Measurements from ENCODE around the gene MEGF11.

Gene MEGF11

GRCh38 chr15:66112388-66112787, 141.2 kb downstream of the MEGF11 start:
- Histone ChIP-seq H3K36me3 (ENCODE audit: insufficient read depth, low read length) (no peaks in the 10 kb centered on the region), H2AFZ (ENCODE audit: low read depth, low read length) (no peak overlapping the region), H3K27me3 (ENCODE audit: insufficient read depth, low read length) (peaks cover 19% of the 10 kb centered on the region), H3K4me3 (ENCODE audit: low read length) (no peak overlapping the region), H3K4me1 (ENCODE audit: insufficient read depth, low read length) (no peaks in the 10 kb centered on the region), H3K9me3 (ENCODE audit: low read length) (no peaks in the 10 kb centered on the region)

GRCh38 chr15:66111363-66111762, 142.2 kb downstream of the MEGF11 start:
- Histone ChIP-seq H3K27me3 (ENCODE audit: insufficient read depth, low read length) (peaks cover 22% of the 10 kb centered on the region), H3K4me1 (ENCODE audit: insufficient read depth, low read length) (no peaks in the 10 kb centered on the region), H3K36me3 (ENCODE audit: insufficient read depth, low read length) (no peaks in the 10 kb centered on the region), H3K9me3 (ENCODE audit: low read length) (no peaks in the 10 kb centered on the region), H2AFZ (ENCODE audit: low read depth, low read length) (no peak overlapping the region), H3K4me3 (ENCODE audit: low read length) (no peak overlapping the region)

GRCh38 chr15:66110864-66111263, 142.7 kb downstream of the MEGF11 start:
- Histone ChIP-seq H3K9me3 (ENCODE audit: low read length) (no peaks in the 10 kb centered on the region), H3K4me3 (ENCODE audit: low read length) (no peak overlapping the region), H3K27me3 (ENCODE audit: insufficient read depth, low read length) (peaks cover 27% of the 10 kb centered on the region), H3K4me1 (ENCODE audit: insufficient read depth, low read length) (no peaks in the 10 kb centered on the region), H2AFZ (ENCODE audit: low read depth, low read length) (no peak overlapping the region), H3K36me3 (ENCODE audit: insufficient read depth, low read length) (no peaks in the 10 kb centered on the region)

- H3K27me3 ChIP-seq (ENCODE audit: insufficient read depth, low read length), result peaks cover 29% of the 10 kb centered on the region
- no peaks in the 10 kb centered on the region for H3K4me1 ChIP-seq (ENCODE audit: insufficient read depth, low read length)
- no peak overlapping the region for H2AFZ ChIP-seq (ENCODE audit: low read depth, low read length)
- H3K36me3 ChIP-seq (ENCODE audit: insufficient read depth, low read length), result no peaks in the 10 kb centered on the region
- no peaks in the 10 kb centered on the region for H3K9me3 ChIP-seq (ENCODE audit: low read length)
- H3K4me3 ChIP-seq (ENCODE audit: low read length), result no peak overlapping the region
These were observed 143.7 kb downstream of the MEGF11 start for GRCh38 chr15:66109826-66110225.

GRCh38 chr15:66108483-66109265, 144.9 kb downstream of the MEGF11 start:
- Histone ChIP-seq H3K4me3 (ENCODE audit: low read length) (no peak overlapping the region), H3K27me3 (ENCODE audit: insufficient read depth, low read length) (peaks cover 32% of the 10 kb centered on the region), H3K9me3 (ENCODE audit: low read length) (no peaks in the 10 kb centered on the region), H2AFZ (ENCODE audit: low read depth, low read length) (no peak overlapping the region), H3K36me3 (ENCODE audit: insufficient read depth, low read length) (no peaks in the 10 kb centered on the region), H3K4me1 (ENCODE audit: insufficient read depth, low read length) (no peaks in the 10 kb centered on the region)

- Histone ChIP-seq H3K9me3 (ENCODE audit: low read length) (no peaks in the 10 kb centered on the region), H2AFZ (ENCODE audit: low read depth, low read length) (no peak overlapping the region), H3K36me3 (ENCODE audit: insufficient read depth, low read length) (no peaks in the 10 kb centered on the region), H3K27me3 (ENCODE audit: insufficient read depth, low read length) (peaks cover 27% of the 10 kb centered on the region), H3K4me1 (ENCODE audit: insufficient read depth, low read length) (no peaks in the 10 kb centered on the region), H3K4me3 (ENCODE audit: low read length) (no peak overlapping the region)
These were observed 146.5 kb downstream of the MEGF11 start for GRCh38 chr15:66107070-66107469.

- Histone ChIP-seq H3K9me3 (ENCODE audit: low read length) (no peaks in the 10 kb centered on the region), H3K27me3 (ENCODE audit: insufficient read depth, low read length) (peaks cover 18% of the 10 kb centered on the region), H2AFZ (ENCODE audit: low read depth, low read length) (no peak overlapping the region), H3K36me3 (ENCODE audit: insufficient read depth, low read length) (no peaks in the 10 kb centered on the region), H3K4me3 (ENCODE audit: low read length) (no peak overlapping the region), H3K4me1 (ENCODE audit: insufficient read depth, low read length) (no peaks in the 10 kb centered on the region)
These were observed 148.0 kb downstream of the MEGF11 start for GRCh38 chr15:66105286-66106265.

GRCh38 chr15:66103293-66103590, 150.3 kb downstream of the MEGF11 start:
- Histone ChIP-seq H3K36me3 (ENCODE audit: insufficient read depth, low read length) (no peaks in the 10 kb centered on the region), H3K4me1 (ENCODE audit: insufficient read depth, low read length) (no peaks in the 10 kb centered on the region)

GRCh38 chr15:66102563-66103292, 150.8 kb downstream of the MEGF11 start:
- Histone ChIP-seq H3K27me3 (ENCODE audit: insufficient read depth, low read length) (peaks cover 30% of the 10 kb centered on the region), H3K4me1 (ENCODE audit: insufficient read depth, low read length) (no peaks in the 10 kb centered on the region)

More at GRCh38 chr15:66103293-66103590, 150.3 kb downstream of the MEGF11 start:
- H3K9me3 ChIP-seq (ENCODE audit: low read length), result no peaks in the 10 kb centered on the region
- H2AFZ ChIP-seq (ENCODE audit: low read depth, low read length), result no peak overlapping the region
- no peak overlapping the region for H3K4me3 ChIP-seq (ENCODE audit: low read length)
- peaks cover 27% of the 10 kb centered on the region for H3K27me3 ChIP-seq (ENCODE audit: insufficient read depth, low read length)

GRCh38 chr15:66101715-66102395, 151.7 kb downstream of the MEGF11 start:
- H2AFZ ChIP-seq (ENCODE audit: low read depth, low read length), result no peak overlapping the region
- no peaks in the 10 kb centered on the region for H3K36me3 ChIP-seq (ENCODE audit: insufficient read depth, low read length)
- H3K9me3 ChIP-seq (ENCODE audit: low read length), result no peaks in the 10 kb centered on the region
- no peaks in the 10 kb centered on the region for H3K4me1 ChIP-seq (ENCODE audit: insufficient read depth, low read length)
- no peak overlapping the region for H3K4me3 ChIP-seq (ENCODE audit: low read length)
- peaks cover 35% of the 10 kb centered on the region for H3K27me3 ChIP-seq (ENCODE audit: insufficient read depth, low read length)

More at GRCh38 chr15:66102563-66103292, 150.8 kb downstream of the MEGF11 start:
- Histone ChIP-seq H3K9me3 (ENCODE audit: low read length) (no peaks in the 10 kb centered on the region), H3K4me3 (ENCODE audit: low read length) (no peak overlapping the region), H2AFZ (ENCODE audit: low read depth, low read length) (no peak overlapping the region), H3K36me3 (ENCODE audit: insufficient read depth, low read length) (no peaks in the 10 kb centered on the region)

- Histone ChIP-seq H3K9me3 (ENCODE audit: low read length) (no peaks in the 10 kb centered on the region), H3K36me3 (ENCODE audit: insufficient read depth, low read length) (no peaks in the 10 kb centered on the region), H2AFZ (ENCODE audit: low read depth, low read length) (no peak overlapping the region), H3K27me3 (ENCODE audit: insufficient read depth, low read length) (peaks cover 34% of the 10 kb centered on the region), H3K4me3 (ENCODE audit: low read length) (no peak overlapping the region), H3K4me1 (ENCODE audit: insufficient read depth, low read length) (no peaks in the 10 kb centered on the region)
These were observed 152.8 kb downstream of the MEGF11 start for GRCh38 chr15:66100761-66101160.

GRCh38 chr15:66099950-66100671, 153.4 kb downstream of the MEGF11 start:
- Histone ChIP-seq H3K4me1 (ENCODE audit: insufficient read depth, low read length) (no peaks in the 10 kb centered on the region), H3K4me3 (ENCODE audit: low read length) (no peak overlapping the region), H3K27me3 (ENCODE audit: insufficient read depth, low read length) (peaks cover 36% of the 10 kb centered on the region)

More at GRCh38 chr15:66099950-66100671, 153.4 kb downstream of the MEGF11 start:
- no peaks in the 10 kb centered on the region for H3K36me3 ChIP-seq (ENCODE audit: insufficient read depth, low read length)
- H2AFZ ChIP-seq (ENCODE audit: low read depth, low read length), result no peak overlapping the region
- H3K9me3 ChIP-seq (ENCODE audit: low read length), result no peaks in the 10 kb centered on the region

Data from neuron (in vitro differentiated cells).